Bronchial epithelial cell (primary cell): ENCODE measurements around the gene OPCML. TPM values are rescaled to one million over a fixed set of nuclear protein-coding genes. Genes with fewer than 3 reads are reported as not detected.

Source experiments
- DNase-seq: peaks from one replicate; pipeline ENCODE4 v3.0.0-alpha.2; 2010; ENCODE audit warnings: low read depth
- FAIRE-seq: peaks from 2 replicates; lab custom pipeline; 2011; peaks lifted over from hg19 to GRCh38; lab: Jason Lieb, UNC
- H3K27me3 ChIP-seq: 2 replicates; pipeline ENCODE4 v1.5.1; 2011; ENCODE audit warnings: low read length; ENCODE audit not compliant: control insufficient read depth, insufficient read depth
- H3K36me3 ChIP-seq: 2 replicates; pipeline ENCODE4 v1.5.1; 2011; ENCODE audit warnings: low read length; ENCODE audit not compliant: control insufficient read depth, insufficient read depth
- H3K4me3 ChIP-seq: 2 replicates; pipeline ENCODE4 v1.5.1; 2011; ENCODE audit warnings: mild to moderate bottlenecking, low read depth, low read length, control low read depth
- total RNA-seq: library from RNA; depleted of rRNA; stranded (reverse); fragments of >200 nt; gene quantifications from 2 replicates; pipeline ENCODE4 v1.2.1, GENCODE V29; 2014
- TF ChIP-seq, protein P1 (sequence below): IDR thresholded peaks from 2 replicates; pipeline ENCODE4 v1.5.1; 2011; ENCODE audit warnings: mild to moderate bottlenecking, moderate library complexity, low read length, control low read depth, inconsistent platforms; ENCODE audit not compliant: insufficient read depth, severe bottlenecking

The OPCML gene
- total RNA-seq, 1 donor from 2014 or later: not detected

GRCh38 chr11:133137939-133138338 lies 394.4 kb downstream of the OPCML start:
- no peak for FAIRE-seq
- Histone ChIP-seq H3K4me3 (no peak overlapping the region), H3K27me3 (no peaks in the 10 kb centered on the region), H3K36me3 (no peaks in the 10 kb centered on the region)
- TF ChIP-seq, protein P1, sequence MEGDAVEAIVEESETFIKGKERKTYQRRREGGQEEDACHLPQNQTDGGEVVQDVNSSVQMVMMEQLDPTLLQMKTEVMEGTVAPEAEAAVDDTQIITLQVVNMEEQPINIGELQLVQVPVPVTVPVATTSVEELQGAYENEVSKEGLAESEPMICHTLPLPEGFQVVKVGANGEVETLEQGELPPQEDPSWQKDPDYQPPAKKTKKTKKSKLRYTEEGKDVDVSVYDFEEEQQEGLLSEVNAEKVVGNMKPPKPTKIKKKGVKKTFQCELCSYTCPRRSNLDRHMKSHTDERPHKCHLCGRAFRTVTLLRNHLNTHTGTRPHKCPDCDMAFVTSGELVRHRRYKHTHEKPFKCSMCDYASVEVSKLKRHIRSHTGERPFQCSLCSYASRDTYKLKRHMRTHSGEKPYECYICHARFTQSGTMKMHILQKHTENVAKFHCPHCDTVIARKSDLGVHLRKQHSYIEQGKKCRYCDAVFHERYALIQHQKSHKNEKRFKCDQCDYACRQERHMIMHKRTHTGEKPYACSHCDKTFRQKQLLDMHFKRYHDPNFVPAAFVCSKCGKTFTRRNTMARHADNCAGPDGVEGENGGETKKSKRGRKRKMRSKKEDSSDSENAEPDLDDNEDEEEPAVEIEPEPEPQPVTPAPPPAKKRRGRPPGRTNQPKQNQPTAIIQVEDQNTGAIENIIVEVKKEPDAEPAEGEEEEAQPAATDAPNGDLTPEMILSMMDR: no peak
- DNase-seq: no peak

GRCh38 chr11:133137270-133137669 lies 395.0 kb downstream of the OPCML start:
- no peak overlapping the region for H3K4me3 ChIP-seq
- FAIRE-seq: no peak
- no peaks in the 10 kb centered on the region for H3K27me3 ChIP-seq
- TF ChIP-seq, protein P1: no peak
- DNase-seq: no peak
- no peaks in the 10 kb centered on the region for H3K36me3 ChIP-seq

GRCh38 chr11:133136376-133136775 lies 395.9 kb downstream of the OPCML start:
- no peaks in the 10 kb centered on the region for H3K36me3 ChIP-seq
- TF ChIP-seq, protein P1: no peak
- FAIRE-seq: no peak
- no peaks in the 10 kb centered on the region for H3K27me3 ChIP-seq
- H3K4me3 ChIP-seq: no peak overlapping the region
- no peak for DNase-seq

DNA sequence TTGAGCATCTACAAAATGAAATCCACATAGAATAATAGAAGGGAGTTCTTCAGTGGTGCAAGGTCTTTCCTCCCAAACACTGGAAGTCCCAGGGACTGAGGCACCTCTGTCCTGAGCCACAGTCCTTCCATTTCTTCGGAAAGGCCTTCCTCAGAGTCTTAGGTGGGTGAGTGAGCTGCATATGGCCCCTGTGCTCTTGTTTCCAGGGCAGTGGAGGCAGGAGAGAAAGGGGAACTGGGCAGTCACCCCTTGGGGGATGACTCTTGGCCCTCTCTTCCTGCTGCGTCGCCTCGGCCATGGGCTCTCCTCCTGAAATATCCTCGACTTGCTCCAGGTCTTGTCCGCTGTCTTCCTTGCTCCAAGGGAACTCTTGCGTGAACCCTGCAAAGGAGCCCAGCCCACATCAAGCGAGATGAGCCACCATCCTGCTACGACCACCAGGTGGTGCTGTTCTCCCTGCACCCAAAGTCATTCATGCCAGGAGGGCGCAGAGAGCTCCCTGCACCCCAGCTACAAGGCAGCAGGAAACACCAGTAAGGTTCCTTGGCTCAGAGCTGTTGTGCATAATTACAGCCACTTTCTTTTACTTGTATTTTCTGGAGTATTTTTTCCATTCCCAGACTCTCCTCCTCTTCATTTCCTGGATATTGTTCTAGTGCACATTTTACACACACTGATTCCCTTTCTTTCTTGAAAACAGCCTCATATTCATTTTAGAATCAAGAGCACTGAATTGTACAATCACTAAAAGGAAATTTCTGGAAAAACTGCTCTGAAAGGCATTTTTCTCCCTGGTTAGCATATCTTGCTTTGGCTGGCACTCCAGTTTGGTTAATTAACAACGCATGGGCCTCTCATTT lies 397.8 kb downstream of the OPCML start:
- TF ChIP-seq, protein P1: peak; percentile 86
- H3K4me3 ChIP-seq: no peak overlapping the region
- no peaks in the 10 kb centered on the region for H3K36me3 ChIP-seq
- no peaks in the 10 kb centered on the region for H3K27me3 ChIP-seq
- DNase-seq (peak; percentile 40), FAIRE-seq (no peak)

GRCh38 chr11:133133606-133134005 lies 398.7 kb downstream of the OPCML start:
- Histone ChIP-seq H3K27me3 (no peaks in the 10 kb centered on the region), H3K36me3 (no peaks in the 10 kb centered on the region), H3K4me3 (no peak overlapping the region)
- DNase-seq: no peak
- FAIRE-seq: no peak
- TF ChIP-seq, protein P1: no peak
